ENCODE results near the gene TLR2.

TLR2 gene, protein sequence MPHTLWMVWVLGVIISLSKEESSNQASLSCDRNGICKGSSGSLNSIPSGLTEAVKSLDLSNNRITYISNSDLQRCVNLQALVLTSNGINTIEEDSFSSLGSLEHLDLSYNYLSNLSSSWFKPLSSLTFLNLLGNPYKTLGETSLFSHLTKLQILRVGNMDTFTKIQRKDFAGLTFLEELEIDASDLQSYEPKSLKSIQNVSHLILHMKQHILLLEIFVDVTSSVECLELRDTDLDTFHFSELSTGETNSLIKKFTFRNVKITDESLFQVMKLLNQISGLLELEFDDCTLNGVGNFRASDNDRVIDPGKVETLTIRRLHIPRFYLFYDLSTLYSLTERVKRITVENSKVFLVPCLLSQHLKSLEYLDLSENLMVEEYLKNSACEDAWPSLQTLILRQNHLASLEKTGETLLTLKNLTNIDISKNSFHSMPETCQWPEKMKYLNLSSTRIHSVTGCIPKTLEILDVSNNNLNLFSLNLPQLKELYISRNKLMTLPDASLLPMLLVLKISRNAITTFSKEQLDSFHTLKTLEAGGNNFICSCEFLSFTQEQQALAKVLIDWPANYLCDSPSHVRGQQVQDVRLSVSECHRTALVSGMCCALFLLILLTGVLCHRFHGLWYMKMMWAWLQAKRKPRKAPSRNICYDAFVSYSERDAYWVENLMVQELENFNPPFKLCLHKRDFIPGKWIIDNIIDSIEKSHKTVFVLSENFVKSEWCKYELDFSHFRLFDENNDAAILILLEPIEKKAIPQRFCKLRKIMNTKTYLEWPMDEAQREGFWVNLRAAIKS

DNA sequence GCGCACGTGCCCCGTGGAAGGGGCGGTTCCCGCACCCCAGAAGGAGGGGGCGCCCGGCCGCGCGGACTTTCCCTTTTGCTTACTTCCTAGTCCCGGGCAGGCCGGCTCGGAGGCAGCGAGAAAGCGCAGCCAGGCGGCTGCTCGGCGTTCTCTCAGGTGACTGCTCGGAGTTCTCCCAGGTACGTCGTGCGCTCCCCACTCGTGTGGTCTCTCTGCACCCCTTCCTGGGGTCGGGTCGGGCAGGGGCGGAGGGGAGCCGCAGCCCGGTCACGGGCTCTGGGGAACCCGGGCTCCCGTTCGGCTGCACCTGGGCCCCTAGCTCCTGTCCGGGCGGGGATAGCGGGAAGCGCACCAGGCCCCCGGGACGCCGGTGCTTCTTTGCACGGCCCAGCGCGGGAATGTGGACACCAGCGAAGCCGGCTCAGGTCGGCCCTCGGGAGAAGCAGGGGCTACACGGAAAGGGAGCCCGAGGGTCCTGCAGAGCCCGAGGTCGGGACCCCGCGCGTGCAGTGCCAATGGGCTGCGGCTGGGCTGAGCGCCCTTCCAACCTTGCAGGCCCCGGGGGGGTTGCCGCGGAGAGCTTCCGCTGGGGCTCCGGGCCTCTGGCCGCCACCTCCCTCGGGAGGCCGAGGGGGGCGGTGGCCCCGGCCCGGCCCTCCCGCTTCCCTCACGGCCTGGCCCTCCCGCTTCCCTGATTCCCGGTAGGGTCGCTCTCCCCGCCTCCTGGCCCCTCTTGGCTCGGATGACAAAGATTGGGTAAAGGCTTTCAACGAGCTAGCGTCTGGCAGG is at the start of gene TLR2:
TSS of gene TLR2 (plus strand) at position 99 of the 789 bp plus-strand sequence. CDS start 18,628 bp downstream, outside the sequence.
- peak; percentile 53 for DNase-seq (ENCODE audit: low spot score)

DNA sequence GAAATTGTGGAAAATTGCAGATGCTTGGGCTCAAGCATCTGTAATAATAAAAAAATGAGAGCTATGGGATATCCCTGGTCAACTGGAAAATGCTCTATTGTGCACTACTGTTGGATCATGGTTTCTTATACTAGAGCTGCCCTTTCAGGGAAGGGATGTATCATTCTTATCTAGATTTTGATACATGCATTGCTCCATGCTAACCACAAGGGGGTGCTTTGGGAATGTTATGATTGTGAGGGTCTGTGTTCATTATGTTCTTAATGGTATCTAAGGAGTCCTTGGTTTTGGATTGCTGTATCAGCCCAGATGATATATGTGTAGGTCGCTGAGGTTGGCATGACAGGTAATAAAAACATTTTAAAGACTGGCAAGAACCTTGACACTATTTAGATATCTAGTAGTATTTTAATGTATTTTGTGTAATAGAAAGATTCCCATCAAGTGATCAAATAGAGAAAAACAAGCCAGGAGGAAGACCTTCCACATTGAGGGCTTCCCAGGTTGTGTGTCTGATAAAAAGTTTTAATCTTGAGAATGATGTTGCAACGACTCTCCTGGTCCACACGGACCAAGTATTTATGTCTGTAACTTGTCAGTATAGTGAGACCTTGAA is 49.2 kb upstream of the TLR2 start:
- peak; percentile 24 for DNase-seq (ENCODE audit: low spot score)

DNA sequence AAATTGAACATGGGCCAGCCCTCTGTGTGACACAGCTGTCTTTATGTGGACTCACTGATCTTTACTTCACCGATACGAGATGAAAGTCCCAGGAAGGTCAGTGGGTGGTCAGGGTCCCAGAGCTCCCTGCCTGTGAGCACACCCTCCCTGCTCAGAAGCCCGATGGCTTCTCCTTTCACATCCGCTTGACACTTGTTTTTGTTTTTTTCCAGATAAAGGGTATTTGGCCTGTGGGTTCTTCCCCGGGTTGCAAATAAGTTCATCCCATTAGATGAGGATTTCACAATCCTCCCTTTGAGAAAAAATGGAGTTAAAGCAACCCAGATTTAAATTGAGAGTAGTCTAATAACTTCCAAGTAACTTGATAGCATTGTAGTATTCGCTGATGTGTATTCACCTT is 48.2 kb upstream of the TLR2 start:
- no peak for DNase-seq (ENCODE audit: low spot score)

DNA sequence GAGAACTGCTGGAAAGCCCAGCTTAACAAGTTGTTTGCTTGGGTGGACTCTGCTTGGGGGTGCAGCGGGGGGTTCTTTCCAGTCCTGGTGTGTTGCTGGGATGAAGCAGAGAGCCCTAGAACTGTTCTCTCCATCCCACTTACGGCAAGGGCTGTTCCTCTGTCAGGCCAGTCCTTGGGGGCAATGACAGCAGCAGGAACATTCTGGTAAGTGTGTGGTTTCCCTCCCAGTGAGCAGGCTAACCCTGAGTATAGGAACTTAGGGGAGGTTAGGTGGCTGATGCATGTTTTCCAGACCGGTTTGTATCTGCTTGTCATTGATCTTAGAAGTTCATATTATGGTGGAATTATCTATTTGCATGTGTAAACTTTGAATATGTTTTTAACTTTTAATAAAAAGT is 46.9 kb upstream of the TLR2 start:
- DNase-seq (ENCODE audit: low spot score): no peak

DNA sequence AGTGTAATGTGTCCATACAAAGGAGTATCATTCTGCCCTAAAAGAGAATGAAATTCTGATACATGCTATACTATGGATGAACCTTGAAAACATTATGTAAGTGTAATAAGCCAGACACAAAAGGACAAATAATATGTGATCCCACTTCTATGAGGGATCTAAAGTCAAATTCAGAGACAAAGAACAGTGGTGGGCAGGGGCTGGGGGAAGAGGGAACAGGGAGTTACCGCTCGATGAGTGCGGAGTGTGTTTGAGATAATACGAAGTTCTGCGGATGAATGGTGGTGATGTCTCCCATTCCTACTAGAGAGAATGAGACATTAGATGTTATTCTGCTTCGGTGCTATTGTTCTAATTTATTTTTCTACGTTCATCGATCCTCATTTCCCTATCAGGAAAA is 46.1 kb upstream of the TLR2 start:
- no peak for DNase-seq (ENCODE audit: low spot score)

DNA sequence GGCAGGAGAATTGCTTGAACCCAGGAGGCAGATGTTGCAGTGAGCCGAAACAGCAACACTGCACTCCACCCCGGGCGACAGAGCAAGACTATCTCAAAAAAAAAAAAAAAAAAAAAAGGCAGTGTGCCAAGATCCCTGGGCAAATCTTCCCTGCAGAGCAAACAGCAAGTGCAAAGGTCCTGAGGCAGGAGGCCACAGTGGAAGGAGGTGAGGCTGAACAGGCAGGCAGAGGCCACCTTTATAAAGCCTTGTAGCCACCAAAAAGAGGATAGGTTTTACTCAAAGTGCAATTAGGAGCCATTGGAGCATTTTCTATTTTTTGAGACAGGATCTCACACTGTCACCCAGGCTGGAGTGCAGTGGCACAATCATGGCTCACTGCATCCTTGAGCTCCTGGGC is 45.1 kb upstream of the TLR2 start:
- DNase-seq (ENCODE audit: low spot score): no peak

DNA sequence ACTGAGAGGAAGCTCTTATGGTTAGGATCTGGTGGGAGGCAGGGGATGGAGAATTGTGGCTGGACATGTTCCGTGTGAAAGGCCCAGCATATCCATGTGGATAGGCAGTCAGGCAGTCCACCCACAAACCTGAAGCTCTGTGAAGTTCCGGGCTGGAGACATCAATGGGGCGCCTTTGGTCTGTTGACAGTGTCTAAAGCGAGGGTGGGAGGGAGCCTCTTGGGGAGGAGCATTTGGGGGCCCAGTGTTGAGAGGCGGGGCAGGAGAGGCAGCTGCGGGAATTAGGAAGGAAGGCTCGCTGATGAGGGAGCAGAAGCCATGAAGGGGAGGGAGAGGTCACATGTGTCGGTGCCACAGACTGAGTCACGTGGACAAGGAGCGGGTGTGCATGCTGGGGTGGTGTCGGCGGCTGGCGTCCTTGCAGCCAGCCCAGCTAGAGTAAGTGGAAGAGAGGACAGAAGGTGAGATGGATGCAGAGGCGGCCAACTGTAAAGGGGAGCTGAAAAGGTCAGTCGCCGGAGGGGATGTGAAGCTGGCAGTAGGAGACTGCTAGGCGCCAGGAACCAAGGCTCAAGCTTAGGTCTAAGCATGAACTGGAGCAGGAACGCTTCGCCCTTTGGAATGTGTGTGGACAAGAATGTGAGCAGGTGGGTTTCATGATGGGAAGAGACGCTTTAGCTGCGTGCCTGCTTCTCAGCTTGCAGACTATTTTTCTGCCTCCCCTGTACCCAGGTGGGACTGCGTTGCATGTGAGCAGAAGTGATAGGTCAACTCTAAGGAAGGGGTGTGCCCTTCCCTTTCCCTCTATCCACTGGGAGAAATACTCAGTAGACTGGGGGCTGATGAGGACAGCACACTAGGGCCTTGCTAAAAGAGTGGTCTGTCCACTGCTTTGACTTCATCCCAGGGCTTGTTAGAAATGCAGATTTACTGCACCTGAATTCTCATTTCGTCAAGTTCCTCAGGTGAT is 44.0 kb upstream of the TLR2 start:
- no peak for DNase-seq (ENCODE audit: low spot score)

DNA sequence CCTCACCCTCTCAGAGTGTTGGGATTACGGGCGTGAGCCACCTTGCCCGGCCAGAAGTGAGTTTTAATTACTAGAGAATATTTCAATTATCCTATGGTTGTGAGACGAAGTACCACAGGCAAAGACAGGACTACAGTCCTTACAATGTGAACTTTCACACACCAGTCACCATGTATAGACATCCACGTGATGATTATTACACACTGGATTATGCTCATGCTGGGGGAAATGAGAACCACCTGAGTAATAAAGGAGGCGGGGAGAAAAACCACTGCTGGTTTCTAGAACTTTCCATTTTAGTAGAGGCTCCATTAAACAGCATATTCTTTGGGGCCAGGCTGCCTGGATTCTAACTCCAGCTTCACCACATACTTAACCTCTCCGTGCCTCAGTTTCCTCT is 42.5 kb upstream of the TLR2 start:
- no peak for DNase-seq (ENCODE audit: low spot score)

DNA sequence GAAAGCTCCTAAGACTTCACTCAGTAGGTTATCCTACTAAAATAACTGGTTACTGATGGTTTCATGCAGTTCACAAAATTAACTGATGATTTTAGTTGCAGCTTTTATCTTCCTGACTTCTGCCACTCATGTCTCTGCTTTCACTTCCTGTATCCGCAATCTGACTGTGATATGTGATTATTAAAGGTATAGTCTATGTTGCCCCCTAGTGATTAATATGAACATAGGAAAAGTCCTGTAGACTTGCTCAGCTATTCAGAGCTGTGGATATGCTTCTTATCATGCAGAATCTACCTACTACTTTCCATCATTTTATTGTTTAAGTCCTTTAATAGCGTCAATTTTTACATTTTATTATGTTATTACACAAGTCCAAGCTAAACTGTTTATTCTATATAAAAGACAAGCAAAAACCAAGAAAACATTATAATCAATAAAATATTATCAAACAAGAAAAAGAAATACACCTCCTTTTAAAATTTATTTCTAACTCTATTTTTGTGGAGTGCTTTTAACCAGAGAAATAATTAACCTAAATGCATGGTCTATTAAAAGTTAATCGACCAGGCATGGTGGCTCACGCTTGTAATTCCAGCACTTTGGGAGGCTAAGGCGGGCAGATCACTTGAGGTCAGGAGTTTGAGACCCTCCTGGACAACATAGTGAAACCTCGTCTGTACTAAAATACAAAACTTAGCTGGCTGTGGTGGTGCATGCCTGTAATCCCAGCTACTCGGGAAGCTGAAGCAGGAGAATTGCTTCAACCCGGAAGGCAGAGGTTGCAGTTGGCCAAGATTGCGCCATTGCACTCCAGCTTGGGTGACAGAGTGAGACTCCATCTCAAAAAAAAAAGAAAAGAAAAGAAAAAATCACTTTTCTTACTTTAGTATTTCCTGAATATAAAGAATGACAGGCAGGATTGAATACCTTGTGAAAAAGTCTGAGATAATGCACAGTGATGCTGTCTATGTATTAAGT is 40.4 kb upstream of the TLR2 start:
- peak; percentile 44 for DNase-seq (ENCODE audit: low spot score)

DNA sequence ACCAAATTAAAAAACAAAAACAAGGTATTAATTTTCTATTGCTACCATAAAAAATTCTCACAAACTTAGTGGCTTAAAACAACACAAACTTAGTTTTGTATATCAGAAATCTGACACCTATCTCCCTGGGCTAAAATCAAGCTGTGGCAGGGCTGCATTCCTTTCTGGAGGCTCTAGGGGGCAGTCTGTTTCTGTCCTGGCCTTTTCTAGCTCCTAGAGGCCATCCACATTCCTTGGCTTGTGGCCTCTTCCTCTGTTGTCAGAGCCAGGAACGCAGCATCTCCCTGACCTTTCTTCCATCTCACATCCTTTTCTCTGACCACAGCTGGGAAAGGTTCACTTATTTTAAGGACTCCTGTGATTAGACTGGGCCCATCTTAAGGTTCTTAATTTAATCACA is 38.9 kb upstream of the TLR2 start:
- DNase-seq (ENCODE audit: low spot score): no peak

DNA sequence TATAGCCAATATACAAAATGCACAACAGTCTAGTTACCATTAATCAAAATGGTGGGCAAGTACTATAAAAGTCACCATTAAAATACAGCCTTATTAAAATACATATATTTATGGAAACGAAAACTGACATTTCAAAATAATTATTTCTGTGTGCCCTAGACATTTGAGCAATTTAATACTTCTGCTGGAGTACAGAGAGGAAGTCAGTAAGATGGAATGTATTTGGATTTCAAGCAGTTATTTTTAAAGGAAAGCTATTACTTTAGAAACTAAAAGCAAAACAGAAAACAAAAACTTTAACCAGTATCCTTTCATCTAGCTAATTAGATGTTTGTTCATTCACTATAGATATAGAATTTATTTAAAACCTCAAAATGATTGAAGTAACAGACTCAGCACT is 37.8 kb upstream of the TLR2 start:
- DNase-seq (ENCODE audit: low spot score): no peak

DNA sequence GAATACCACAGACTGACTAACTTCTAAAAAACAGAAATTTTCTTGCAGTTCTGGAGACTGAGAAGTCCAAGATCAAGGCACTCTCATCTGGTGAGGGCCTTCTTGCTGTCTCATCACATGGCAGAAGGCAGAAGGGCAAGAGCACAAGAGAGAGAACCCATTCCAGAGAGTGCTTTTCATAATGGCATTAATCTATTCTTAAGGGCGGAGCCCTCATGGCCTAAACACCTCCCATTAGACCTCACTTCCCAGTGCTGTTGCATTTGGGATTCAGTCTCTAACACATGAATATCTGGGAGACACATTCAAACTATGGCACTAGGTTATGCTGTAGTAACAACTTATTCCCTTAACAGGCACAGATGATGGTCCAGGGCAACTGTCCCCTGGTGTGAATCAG is 37.1 kb upstream of the TLR2 start:
- DNase-seq (ENCODE audit: low spot score): no peak

DNA sequence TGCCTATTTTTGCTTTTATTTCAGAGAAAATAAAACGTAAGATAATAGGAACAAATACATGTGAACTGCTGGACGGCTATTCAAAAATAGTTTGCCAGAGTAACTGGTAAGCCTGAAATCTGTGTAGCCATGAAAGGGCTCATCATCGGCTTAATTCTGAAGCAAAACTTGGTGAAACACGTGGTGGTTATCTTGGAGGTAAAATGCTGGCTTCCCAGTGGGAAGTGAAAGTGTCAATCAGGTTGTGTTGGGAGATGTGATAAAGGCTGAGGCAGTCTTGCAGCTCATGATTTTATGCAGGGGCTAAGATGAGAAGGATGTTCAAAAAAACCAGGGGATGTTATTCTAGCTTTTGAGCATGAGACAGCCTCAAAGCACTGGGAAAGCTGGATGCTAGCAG is 36.1 kb upstream of the TLR2 start:
- no peak for DNase-seq (ENCODE audit: low spot score)

DNA sequence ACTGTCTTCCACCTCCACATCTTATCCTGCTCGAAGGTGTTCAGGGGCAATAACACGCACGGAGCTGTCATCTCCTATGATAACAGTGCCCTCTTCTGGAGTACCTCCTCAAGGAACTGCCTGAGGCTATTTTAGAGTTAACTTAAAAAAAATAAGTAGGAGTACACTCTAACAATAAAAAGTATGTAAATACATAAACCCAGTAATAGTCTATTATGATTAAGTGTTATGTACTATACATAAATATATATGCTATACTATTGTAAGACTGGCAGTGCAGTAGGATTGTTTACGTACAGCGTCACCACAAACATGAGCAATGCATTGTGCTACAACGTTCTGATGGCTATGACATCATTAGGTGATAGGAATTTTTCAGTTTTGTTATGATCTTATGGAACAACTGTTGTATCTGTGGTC is 34.5 kb upstream of the TLR2 start:
- no peak for DNase-seq (ENCODE audit: low spot score)

DNA sequence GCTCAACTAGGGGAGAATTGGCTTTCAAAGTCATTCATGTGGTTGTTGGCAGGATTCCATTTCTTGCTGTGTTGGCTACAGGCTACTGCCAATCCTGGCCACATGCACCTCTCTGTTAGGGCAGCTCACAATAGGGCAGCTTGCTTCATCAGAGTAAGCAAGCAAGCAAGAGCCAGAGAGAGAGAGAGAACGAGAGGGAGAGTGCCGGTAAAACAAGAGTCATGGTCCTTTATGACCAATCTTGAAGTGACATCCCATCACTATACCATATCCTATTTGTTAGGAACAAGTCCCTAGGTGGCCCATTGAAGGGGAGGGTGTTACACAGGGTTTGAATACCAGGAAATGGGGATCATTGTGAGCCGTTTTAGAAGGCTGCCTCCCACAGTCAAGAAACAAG is 33.0 kb upstream of the TLR2 start:
- DNase-seq (ENCODE audit: low spot score): no peak

DNA sequence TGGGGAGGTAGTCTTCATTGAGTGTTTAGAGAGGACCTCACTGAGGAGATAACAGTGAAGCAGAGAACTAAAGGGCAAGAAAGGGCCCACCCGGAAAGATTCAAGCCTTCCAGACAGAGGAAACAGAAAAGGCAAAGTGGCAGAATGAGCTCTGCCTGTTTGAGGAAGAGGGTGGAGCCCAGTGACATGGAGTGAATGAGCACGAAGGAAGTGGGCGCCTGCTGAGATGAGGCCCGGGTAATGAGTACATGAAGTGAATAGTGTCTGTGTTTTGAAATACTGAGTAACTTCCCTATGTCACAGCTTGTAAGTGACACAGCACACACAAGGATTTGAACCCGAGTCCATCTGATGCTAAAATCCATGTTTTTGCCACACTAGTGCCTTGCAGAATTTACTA is 32.5 kb upstream of the TLR2 start:
- DNase-seq (ENCODE audit: low spot score): no peak

DNA sequence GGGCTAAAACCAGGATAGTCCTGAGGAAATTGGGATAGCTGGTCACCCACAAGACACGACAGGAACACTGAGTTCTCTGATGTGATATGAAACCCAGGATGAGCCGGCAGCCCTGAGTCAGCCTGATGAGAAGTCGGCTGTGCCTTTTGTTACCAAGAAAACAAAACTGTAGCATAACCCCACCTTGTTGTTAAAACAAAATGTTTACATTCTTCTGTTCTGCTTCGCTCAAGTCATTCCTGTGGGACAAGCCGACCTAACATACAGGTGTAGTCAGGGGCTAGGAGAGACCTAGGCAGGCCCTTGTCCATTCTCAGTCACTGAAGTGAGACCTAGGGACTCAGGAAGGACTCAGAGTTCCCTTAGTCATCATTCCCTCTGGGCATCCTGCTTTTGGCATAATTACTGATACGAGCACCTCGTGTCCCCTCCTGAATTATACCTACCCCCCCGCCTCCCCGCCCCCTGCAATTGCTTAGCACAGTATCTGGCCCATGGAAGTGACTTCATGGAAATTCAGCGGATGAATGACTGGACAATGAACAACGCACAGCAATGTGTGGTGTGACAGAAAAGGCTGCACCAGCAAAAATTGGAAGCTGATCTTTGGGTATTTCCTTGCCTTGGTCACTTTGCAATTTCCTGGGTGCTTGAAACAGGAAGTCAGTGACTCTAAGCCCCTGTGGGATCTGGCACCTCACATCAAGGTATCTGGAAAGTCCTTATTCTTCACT is 31.9 kb upstream of the TLR2 start:
- no peak for DNase-seq (ENCODE audit: low spot score)

DNA sequence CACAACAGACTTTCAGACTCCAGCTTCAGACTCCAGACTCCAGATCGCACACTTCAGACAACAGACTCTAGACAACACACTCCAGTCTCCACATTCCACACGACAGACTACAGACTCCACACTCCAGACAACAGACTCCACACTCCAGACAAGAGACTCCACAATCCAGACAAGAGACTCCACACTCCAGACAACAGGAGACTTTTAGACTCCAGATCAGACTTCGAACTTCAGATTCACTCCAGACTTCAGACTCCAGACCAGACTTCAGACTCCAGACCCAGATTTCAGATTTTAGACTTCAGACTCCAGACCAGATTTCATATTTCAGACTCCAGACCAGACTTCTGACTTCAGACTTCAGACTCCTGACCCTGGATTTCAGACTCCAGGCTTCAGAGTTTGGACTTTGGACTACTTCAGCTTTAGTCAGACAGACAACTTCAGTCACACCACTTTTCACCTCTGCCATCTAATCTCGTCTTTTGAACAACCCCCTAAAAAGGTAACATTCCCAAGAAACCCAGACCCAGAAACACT is 29.0 kb upstream of the TLR2 start:
- no peak for DNase-seq (ENCODE audit: low spot score)

DNA sequence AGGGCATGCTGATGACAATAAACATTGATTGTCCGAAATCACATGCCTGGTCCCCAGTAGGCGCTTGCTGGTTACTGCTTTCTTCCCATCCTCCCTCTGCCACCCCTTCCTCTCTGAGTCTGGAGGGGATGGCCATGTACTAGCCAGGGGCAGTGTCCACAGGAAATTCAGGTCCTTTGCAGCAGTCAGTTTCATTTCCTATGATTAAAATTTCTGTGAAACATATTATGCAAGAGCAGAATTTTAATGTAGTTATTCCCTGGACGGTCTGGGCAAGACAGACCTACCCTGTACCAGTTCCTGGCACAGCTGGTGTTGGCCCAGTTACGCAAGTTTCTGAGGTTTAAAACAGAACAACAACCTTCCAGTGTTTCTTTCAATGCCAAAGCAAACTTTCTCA is 28.2 kb upstream of the TLR2 start:
- no peak for DNase-seq (ENCODE audit: low spot score)

Data from AG08396 (cell line).